GM19238 (cell line): ENCODE results near the gene UBE2L5.

Experiments used
- DNase-seq: peaks from one replicate; pipeline ENCODE4 v3.0.0; 2011; ENCODE audit warnings: low spot score; ENCODE audit not compliant: insufficient read length

Gene UBE2L5

GRCh38 chr13:30404207-30404606, 18.1 kb upstream of the UBE2L5 start:
- DNase-seq, result no peak

- DNase-seq, result no peak
Measured at GRCh38 chr13:30406779-30407416, 15.4 kb upstream of the UBE2L5 start.

- peak; percentile 86 for DNase-seq
Measured at GRCh38 chr13:30408319-30409101, 13.8 kb upstream of the UBE2L5 start.

GRCh38 chr13:30409886-30410704, 12.2 kb upstream of the UBE2L5 start:
- DNase-seq, result no peak

DNA sequence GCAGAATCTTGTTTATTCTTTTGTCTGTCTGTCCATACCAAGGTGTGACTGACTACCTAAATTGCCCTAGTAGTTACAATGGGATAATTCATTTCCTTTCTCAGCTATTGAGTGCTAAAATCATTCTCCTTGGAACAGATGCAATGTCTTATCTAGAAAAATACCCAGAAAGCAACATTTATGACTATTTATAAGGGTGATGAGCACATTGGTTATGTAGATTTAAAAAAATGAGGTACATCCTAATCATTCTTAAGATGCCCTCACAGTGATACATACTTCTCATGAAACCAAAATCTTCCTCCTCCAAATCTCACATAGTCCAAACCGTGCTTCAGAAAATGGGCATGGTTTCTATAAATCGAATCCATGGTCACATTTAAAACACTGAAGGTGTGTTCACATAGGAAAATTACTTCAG, 11.6 kb upstream of the UBE2L5 start:
- DNase-seq, result no peak

GRCh38 chr13:30412346-30412745, 9.9 kb upstream of the UBE2L5 start:
- DNase-seq, result no peak

GRCh38 chr13:30413842-30414241, 8.5 kb upstream of the UBE2L5 start:
- DNase-seq, result no peak

DNA sequence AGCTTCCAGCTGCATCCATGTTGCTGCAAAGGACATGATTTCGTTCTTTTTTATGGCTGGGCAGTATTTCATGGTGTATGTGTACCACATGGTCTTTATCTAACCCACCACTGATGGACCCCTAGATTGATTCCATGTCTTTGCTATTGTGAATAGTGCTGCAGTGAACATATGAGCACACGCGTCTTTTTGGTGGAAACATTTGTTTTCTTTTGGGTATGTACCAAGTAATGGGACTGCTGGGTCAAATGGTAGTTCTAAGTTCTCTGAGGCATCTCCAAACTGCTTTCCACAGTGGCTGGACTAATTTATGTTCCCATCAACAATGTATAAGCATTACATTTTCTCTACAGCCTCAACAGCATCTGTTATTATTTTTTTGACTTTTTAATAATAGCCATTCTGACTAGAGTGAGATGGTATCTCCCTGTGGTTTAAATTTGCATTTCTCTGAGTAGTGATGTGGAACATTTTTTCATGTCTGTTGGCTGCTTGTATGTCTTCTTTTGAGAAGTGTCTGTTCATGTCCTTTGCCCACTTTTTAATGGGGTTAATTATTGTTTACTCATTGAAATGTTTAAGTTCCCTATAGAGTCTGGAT, 6.8 kb upstream of the UBE2L5 start:
- DNase-seq, result no peak

- DNase-seq, result no peak
Measured at GRCh38 chr13:30416471-30416870, 5.8 kb upstream of the UBE2L5 start.

- no peak for DNase-seq
Measured at GRCh38 chr13:30418075-30418716, 4.1 kb upstream of the UBE2L5 start.

DNA sequence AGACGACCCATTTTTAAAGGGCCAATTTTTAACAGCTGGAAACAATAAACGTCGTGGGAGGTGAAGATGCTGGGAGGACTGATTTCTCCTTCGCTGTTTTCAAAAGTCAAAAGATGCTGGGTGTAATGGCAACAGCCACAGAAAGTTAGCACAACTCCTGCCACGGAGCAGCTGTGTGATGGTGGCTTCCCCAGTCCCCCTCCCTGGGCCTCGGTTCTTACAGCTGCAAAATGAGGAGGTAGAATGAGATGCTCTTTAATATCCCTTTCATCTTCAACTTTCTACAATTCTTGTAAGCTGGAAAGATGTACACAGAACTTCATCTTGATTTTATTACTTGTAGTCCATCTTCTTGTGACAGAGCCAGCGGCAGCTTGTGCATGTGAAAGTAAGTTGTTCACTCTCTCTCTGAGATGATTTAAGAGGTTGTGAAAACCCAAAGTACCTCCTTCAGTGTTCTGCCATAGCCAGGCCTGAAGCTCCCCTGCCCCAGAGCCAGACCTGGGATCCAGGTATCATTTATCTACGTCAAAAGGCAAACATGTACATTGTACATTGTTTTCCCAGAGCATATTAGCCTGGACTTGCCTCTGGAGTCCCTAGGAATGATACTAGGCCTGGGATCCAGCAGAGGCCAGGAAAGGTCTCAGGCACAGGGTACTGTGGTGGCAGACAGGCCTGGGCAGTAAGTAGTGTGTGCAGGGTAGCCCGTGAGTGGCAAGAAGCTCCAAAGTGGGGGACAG, 3.4 kb upstream of the UBE2L5 start:
- DNase-seq, result no peak

DNA sequence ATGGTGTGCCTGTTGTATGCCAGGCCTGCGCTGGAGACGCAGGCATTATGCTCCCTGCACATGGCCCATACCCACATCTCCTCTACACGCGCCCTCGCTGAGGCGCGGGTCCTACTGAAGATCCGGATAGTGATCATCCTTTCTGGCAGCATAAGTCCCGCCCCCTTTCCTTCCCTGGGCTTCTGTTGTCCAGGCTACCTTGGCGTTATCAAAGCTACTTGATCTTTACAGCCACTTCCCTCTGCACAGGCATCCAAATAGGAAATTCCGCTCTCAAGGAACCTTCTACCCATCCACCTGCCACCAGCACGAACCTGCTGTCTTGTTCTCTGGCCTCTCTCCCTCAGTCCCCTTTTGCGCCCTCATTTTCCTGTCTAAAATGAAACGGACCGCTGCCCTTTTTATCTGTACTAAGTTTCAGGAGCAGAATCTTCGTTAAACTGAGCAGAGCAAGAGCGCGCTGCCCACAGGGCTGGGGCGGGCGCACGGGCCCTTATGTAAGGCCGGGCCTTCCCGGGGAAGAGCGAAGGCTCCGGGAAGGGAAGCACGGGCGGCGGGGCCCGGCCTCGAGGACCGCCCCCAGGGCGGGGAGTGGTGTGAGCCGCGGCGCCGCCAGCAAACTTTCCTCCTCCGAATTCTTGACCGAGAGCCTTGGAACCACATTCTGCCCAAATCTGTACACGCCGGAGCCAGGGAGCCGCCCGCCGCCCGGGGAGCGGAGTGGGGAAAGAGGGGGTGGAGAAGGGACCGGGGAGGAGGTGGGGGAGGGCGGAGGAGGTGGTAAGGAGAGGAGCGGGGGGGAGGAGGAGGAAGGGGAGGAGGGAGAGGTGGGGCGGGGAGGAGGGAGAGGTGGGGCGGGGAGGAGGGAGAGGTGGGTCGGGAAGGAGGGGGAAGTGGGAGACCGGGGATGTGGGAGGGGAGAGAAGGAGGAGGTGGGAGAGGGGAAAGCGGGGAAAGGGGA, 920 bp upstream of the UBE2L5 start:
- peak; percentile 53 for DNase-seq

- no peak for DNase-seq
Measured at GRCh38 chr13:30423891-30424290, 1.6 kb downstream of the UBE2L5 start.

DNA sequence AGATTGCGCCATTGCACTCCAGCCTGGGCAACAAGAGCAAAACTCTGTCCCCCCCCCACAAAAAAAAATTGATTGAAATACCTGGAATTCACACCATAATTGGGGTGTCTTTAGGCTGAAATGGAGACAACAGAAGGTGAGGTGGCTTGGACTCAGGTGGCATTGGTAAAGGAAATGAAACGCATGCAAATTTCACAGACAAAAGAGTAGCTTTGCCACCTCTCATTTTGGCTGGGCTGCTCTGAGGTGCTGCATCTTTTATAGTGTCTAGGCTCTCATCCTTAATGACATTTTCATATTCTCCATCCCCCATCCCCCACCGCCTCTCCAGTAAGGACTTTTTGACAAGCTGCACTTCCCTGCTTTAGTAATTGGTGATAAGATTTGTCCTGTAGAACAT, 6.9 kb downstream of the UBE2L5 start:
- no peak for DNase-seq

GRCh38 chr13:30429721-30430694, 7.7 kb downstream of the UBE2L5 start:
- DNase-seq, result no peak

- no peak for DNase-seq
Measured at GRCh38 chr13:30431269-30431940, 9.1 kb downstream of the UBE2L5 start.

- DNase-seq, result no peak
Measured at GRCh38 chr13:30435911-30436451, 13.7 kb downstream of the UBE2L5 start.
